Testis (tissue), 3 donors: Measurements from ENCODE around the gene HERPUD1. TPM values are rescaled to one million over a fixed set of nuclear protein-coding genes. Genes with fewer than 3 reads are reported as not detected.

ENCODE experiments used
- DNase-seq: peaks from one replicate; pipeline ENCODE4 v3.0.0-alpha.2; 2019
- H3K27ac ChIP-seq, 2 donors: fragments of 200-600 bp; sonication (generic); one replicate each; pipeline ENCODE4 v1.5.1; 2019
- H3K27me3 ChIP-seq: fragments of 200-600 bp; sonication (generic); one replicate; pipeline ENCODE4 v1.5.1; 2019
- H3K36me3 ChIP-seq: fragments of 200-600 bp; sonication (generic); one replicate; pipeline ENCODE4 v1.5.1; 2017; ENCODE audit warnings: low read depth; ENCODE audit errors: missing control alignments
- H3K4me1 ChIP-seq: fragments of 200-600 bp; sonication (generic); one replicate; pipeline ENCODE4 v1.5.1; 2019
- H3K4me3 ChIP-seq, 2 donors: fragments of 200-600 bp; sonication (generic); one replicate each; pipeline ENCODE4 v1.5.1; 2017 to 2019
- H3K9me3 ChIP-seq: fragments of 200-600 bp; sonication (generic); one replicate; pipeline ENCODE4 v1.5.1; 2017
- POLR2A ChIP-seq: fragments of 450-650 bp; IDR thresholded peaks from one replicate; pipeline ENCODE4 v1.6.1; 2017; ENCODE audit warnings: antibody characterized with exemption, mild to moderate bottlenecking, moderate library complexity
- WGBS, 2 donors: methylation state at CpG; one replicate each; pipeline ENCODE4 v1.1.5; 2018; 5-methylcytosine and 5-hydroxymethylcytosine counted together
- intact Hi-C: fragments of 100-400 bp; cut with DNase I; formaldehyde crosslinking; loops from one replicate; pipeline ENCODE4 v1.15.1; 2023; ENCODE audit warnings: low total_unique reads
- polyA plus RNA-seq: library from polyadenylated mRNA; stranded (reverse); fragments of 350-450 nt; fragmentation: Illumina TruSeq; extraction: RNeasy Lipid Tissue Mini Kit (QIAGEN cat#74804); gene quantifications from one replicate; pipeline ENCODE4 v1.2.3, GENCODE V29; 2014; ENCODE audit warnings: low read depth, low replicate concordance; ENCODE audit not compliant: insufficient read depth
- total RNA-seq, 2 donors: library from RNA; depleted of rRNA; stranded (reverse); fragments of >200 nt; gene quantifications; one replicate each; pipeline ENCODE4 v1.2.3, GENCODE V29; 2016
- TF ChIP-seq, protein P1 (sequence below), 3 experiments: fragments of 450-650 bp in 2 of 3; fragments of 200-600 bp in 1 of 3; sonication (generic) in 1 of 3; IDR thresholded peaks; one replicate each; pipeline ENCODE4 v1.5.1; 2016 to 2019; ENCODE audit warnings: antibody characterized with exemption in 3 of 3, mild to moderate bottlenecking in 2 of 3, moderate library complexity in 1 of 3

Gene HERPUD1
- total and polyA plus RNA-seq, 3 donors from 2014 or later: 68.0 to 90.8 (median 88.9) TPM

DNA sequence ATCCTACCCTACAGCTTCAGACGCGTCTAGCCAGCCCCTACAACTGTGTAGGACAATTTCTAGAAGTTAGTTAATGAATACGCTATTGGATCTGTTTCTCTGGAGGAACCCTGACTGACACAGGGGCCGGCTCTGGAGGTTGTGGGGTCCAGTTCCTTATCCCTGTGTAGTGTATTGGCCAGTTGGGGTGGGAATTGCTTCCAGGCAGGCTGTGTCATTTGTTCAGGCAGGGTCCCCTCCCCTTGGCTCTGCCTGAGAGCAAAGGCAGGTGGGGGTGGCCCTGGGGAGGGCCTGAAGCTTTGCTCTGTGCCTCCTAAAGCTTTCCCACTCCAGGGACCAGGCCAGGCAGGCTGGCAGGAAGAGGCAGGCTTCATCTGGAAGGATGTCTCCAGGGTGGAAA is 18.1 kb downstream of the HERPUD1 start:
- Histone ChIP-seq H3K36me3 (no peaks in the 10 kb centered on the region), H3K4me1 (no peaks in the 10 kb centered on the region), H3K27me3 (no peaks in the 10 kb centered on the region), H3K9me3 (no peaks in the 10 kb centered on the region), H3K4me3 (no peak overlapping the region), H3K27ac (no peak overlapping the region)
- WGBS, 2 donors: 76 to 80% methylated on average over 4 of the region's 4 CpGs
- intact Hi-C loops: no loop called here
- no peak for TF ChIP-seq POLR2A
- TF ChIP-seq, protein P1, sequence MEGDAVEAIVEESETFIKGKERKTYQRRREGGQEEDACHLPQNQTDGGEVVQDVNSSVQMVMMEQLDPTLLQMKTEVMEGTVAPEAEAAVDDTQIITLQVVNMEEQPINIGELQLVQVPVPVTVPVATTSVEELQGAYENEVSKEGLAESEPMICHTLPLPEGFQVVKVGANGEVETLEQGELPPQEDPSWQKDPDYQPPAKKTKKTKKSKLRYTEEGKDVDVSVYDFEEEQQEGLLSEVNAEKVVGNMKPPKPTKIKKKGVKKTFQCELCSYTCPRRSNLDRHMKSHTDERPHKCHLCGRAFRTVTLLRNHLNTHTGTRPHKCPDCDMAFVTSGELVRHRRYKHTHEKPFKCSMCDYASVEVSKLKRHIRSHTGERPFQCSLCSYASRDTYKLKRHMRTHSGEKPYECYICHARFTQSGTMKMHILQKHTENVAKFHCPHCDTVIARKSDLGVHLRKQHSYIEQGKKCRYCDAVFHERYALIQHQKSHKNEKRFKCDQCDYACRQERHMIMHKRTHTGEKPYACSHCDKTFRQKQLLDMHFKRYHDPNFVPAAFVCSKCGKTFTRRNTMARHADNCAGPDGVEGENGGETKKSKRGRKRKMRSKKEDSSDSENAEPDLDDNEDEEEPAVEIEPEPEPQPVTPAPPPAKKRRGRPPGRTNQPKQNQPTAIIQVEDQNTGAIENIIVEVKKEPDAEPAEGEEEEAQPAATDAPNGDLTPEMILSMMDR (IDR thresholded peaks at IDR 0.05): no peak
- no peak for DNase-seq

- WGBS, 2 donors: 94 to 96% methylated on average over 7 of the region's 7 CpGs
- no peak for DNase-seq
- H3K27me3 ChIP-seq: no peaks in the 10 kb centered on the region
- H3K36me3 ChIP-seq: no peaks in the 10 kb centered on the region
- TF ChIP-seq, protein P1 (IDR thresholded peaks at IDR 0.05): no peak
- no peak for TF ChIP-seq POLR2A
- H3K27ac ChIP-seq: no peak overlapping the region
- intact Hi-C loops: no loop called here
- H3K4me3 ChIP-seq: no peak overlapping the region
- H3K4me1 ChIP-seq: no peaks in the 10 kb centered on the region
- no peaks in the 10 kb centered on the region for H3K9me3 ChIP-seq
Observed at GRCh38 chr16:56950455-56950854, 18.5 kb downstream of the HERPUD1 start.

- intact Hi-C loops: no loop called here
- Histone ChIP-seq H3K9me3 (no peaks in the 10 kb centered on the region), H3K4me3 (no peak overlapping the region), H3K4me1 (no peaks in the 10 kb centered on the region), H3K27ac (no peak overlapping the region), H3K36me3 (no peaks in the 10 kb centered on the region), H3K27me3 (no peaks in the 10 kb centered on the region)
- WGBS, 2 donors: 78% methylated on average over 14 to 15 of the region's 15 CpGs
- TF ChIP-seq POLR2A: no peak
- TF ChIP-seq, protein P1 (IDR thresholded peaks at IDR 0.05): peak in 1 of 3 experiments; percentile 32
- DNase-seq: peak; percentile 44
Observed at GRCh38 chr16:56950881-56951771, 19.2 kb downstream of the HERPUD1 start.

GRCh38 chr16:56953006-56953405 is 21.1 kb downstream of the HERPUD1 start:
- TF ChIP-seq, protein P1 (IDR thresholded peaks at IDR 0.05): no peak
- Histone ChIP-seq H3K9me3 (no peaks in the 10 kb centered on the region), H3K27me3 (no peaks in the 10 kb centered on the region), H3K4me1 (no peaks in the 10 kb centered on the region), H3K36me3 (no peaks in the 10 kb centered on the region), H3K4me3 (no peak overlapping the region), H3K27ac (no peak overlapping the region)
- intact Hi-C loops: no loop called here
- 81 to 92% methylated on average over 6 of the region's 6 CpGs for WGBS, 2 donors
- DNase-seq: no peak

- WGBS, 2 donors: 95% methylated on average over 4 of the region's 4 CpGs
- H3K36me3 ChIP-seq: no peaks in the 10 kb centered on the region
- no peak for TF ChIP-seq POLR2A
- TF ChIP-seq, protein P1 (IDR thresholded peaks at IDR 0.05): no peak
- intact Hi-C loops: no loop called here
- H3K27me3 ChIP-seq: no peaks in the 10 kb centered on the region
- no peak for DNase-seq
- H3K4me1 ChIP-seq: no peaks in the 10 kb centered on the region
- no peak overlapping the region for H3K4me3 ChIP-seq
- no peaks in the 10 kb centered on the region for H3K9me3 ChIP-seq
- no peak overlapping the region for H3K27ac ChIP-seq
Observed at GRCh38 chr16:56956076-56956475, 24.1 kb downstream of the HERPUD1 start.
